CD4-positive, alpha-beta memory T cell (primary cell): Measurements from ENCODE around the gene RNF114. TPM values are rescaled to one million over a fixed set of nuclear protein-coding genes. Genes with fewer than 3 reads are reported as not detected.
"Not testable (repeated sequence)": the region's sequence is repeated elsewhere in the genome, so short reads cannot be mapped to it uniquely, and the experiment has no call there.

Source experiments
- CTCF ChIA-PET: fragments of 350-600 bp; sonication (Branson Sonifier 250); formaldehyde crosslinking; loops from one replicate; lab custom pipeline; 2021; ENCODE audit warnings: inconsistent platforms; ENCODE audit not compliant: partially characterized antibody; lab: Charles Lee
- POLR2A ChIA-PET: fragments of 350-600 bp; sonication (Branson Sonifier 250); formaldehyde crosslinking; loops from one replicate; lab custom pipeline; 2021; ENCODE audit not compliant: partially characterized antibody; lab: Charles Lee
- DNase-seq, 5 donors: peaks; one replicate each; pipeline versions ENCODE4 v3.0.0 to v3.0.0-alpha.2; 2020 to 2022; ENCODE audit warnings: mixed read lengths in 1 of 5
- H3K27ac ChIP-seq: one replicate; pipeline ENCODE4 v1.7.0; 2013; ENCODE audit warnings: low read depth, low read length
- H3K27me3 ChIP-seq: 2 replicates; pipeline ENCODE4 v1.7.0; 2013; ENCODE audit warnings: mild to moderate bottlenecking, low read length, moderate library complexity; ENCODE audit not compliant: insufficient read depth
- H3K36me3 ChIP-seq: 2 replicates; pipeline ENCODE4 v1.7.0; 2013; ENCODE audit warnings: mild to moderate bottlenecking, low read length, moderate library complexity; ENCODE audit not compliant: insufficient read depth
- H3K4me1 ChIP-seq: 2 replicates; pipeline ENCODE4 v1.7.0; 2013; ENCODE audit warnings: mild to moderate bottlenecking, low read length, moderate library complexity; ENCODE audit not compliant: insufficient read depth
- H3K4me3 ChIP-seq, 2 donors: one replicate each; pipeline ENCODE4 v1.7.0; 2013; ENCODE audit warnings: low read length in 2 of 2, mild to moderate bottlenecking in 1 of 2
- H3K9me3 ChIP-seq, 2 donors: one replicate each; pipeline ENCODE4 v1.7.0; 2013; ENCODE audit warnings: low read length in 2 of 2, control low read depth in 1 of 2; ENCODE audit not compliant: control insufficient read depth in 1 of 2
- H3K27ac Mint-ChIP-seq, 7 donors: one replicate each; pipeline ENCODE4 v1.8.0; 2020 to 2021; ENCODE audit warnings: mixed read lengths in 7 of 7, mild to moderate bottlenecking in 6 of 7, inconsistent platforms in 3 of 7, moderate library complexity in 3 of 7
- H3K27me3 Mint-ChIP-seq, 2 donors: one replicate each; pipeline ENCODE4 v1.8.0; 2020 to 2021; ENCODE audit warnings: mixed read lengths in 2 of 2
- H3K36me3 Mint-ChIP-seq, 2 donors: one replicate each; pipeline ENCODE4 v1.8.0; 2020 to 2021; ENCODE audit warnings: mixed read lengths in 2 of 2, inconsistent platforms in 1 of 2, mild to moderate bottlenecking in 1 of 2
- H3K4me1 Mint-ChIP-seq, 4 donors: one replicate each; pipeline ENCODE4 v1.8.0; 2020 to 2021; ENCODE audit warnings: mixed read lengths in 4 of 4, mild to moderate bottlenecking in 1 of 4
- H3K4me3 Mint-ChIP-seq, 8 donors: one replicate each; pipeline ENCODE4 v1.8.0; 2020 to 2021; ENCODE audit warnings: mixed read lengths in 8 of 8, mild to moderate bottlenecking in 7 of 8, moderate library complexity in 6 of 8, inconsistent platforms in 3 of 8
- H3K9me3 Mint-ChIP-seq, 8 donors: one replicate each; pipeline ENCODE4 v1.8.0; 2020 to 2021; ENCODE audit warnings: mixed read lengths in 8 of 8, mild to moderate bottlenecking in 5 of 8, inconsistent platforms in 3 of 8, moderate library complexity in 1 of 8
- intact Hi-C: fragments of 100-400 bp; cut with micrococcal nuclease; formaldehyde crosslinking; loops from one replicate; pipeline ENCODE4 v1.15.1; 2023
- polyA plus RNA-seq, 2 donors: library from polyadenylated mRNA; unstranded; fragments of 300-500 nt; fragmentation: Illumina TruSeq; gene quantifications; one replicate each; pipeline ENCODE4 v1.2.3, GENCODE V29; 2021
- total RNA-seq, 2 experiments: library from RNA; stranded (reverse); gene quantifications; one replicate each; pipeline ENCODE4 v1.2.3, GENCODE V29; 2021

RNF114 gene
- total and polyA plus RNA-seq, 4 experiments from 2014 or later = 96.3 to 177 (median 104) TPM

DNA sequence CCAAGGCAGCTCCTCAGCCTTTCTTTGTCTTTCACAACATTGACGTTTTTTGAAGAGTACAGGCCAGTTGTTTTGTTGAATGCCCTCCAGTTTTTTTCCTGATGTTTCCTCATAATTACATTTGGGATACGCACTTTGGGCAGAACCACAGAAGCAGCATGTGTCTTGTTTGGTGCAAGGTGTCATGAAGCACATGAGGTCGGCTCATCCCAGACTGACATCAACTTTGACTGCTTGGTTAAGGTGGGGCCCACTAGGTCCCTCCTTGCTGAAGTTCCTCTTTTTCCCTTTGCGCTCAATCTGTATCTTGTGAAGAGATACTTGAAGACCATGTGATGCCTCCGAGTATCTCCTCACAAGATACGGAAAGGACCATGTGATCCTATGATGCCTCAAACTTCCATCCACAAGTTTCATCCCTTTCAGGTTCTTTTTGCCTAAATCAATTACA lies 57.1 kb downstream of the RNF114 start:
- Histone ChIP-seq H3K4me1 (no peaks in the 10 kb centered on the region), H3K27me3 (no peaks in the 10 kb centered on the region), H3K36me3 (no peaks in the 10 kb centered on the region), H3K27ac (no peak overlapping the region), H3K9me3 (no peaks in the 10 kb centered on the region), H3K4me3 (no peak overlapping the region)
- ChIA-PET POLR2A (no interaction called here), CTCF (no interaction called here)
- Mint-ChIP-seq H3K27me3 (peaks cover 4 to 6% of the 10 kb centered on the region in 2 donors), H3K9me3 (no peaks in the 10 kb centered on the region), H3K36me3 (no peaks in the 10 kb centered on the region), H3K4me1 (no peaks in the 10 kb centered on the region), H3K4me3 (no peak overlapping the region), H3K27ac (no peak overlapping the region)
- intact Hi-C loops = no loop called here
- DNase-seq = no peak

DNA sequence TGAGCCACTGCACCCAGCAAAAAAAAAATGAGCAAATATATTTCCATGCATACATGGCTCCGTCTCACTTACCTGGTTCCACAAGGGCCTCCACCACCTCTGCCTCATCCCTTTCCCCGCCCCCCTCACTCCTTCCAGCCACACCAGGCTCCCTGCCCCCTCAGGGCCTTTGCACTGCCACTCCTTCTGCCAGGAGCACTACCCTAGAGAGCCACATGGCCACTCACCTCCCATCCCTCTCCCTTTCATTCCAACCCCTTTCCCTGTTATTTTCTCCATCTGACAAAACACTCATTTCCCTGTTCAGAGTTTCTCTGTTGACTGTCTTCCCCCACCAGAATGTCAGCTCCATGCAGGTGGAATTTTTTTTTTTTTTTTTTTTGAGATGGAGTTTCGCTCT lies 59.4 kb downstream of the RNF114 start:
- Histone ChIP-seq H3K36me3 (no peaks in the 10 kb centered on the region), H3K4me1 (no peaks in the 10 kb centered on the region), H3K9me3 (no peaks in the 10 kb centered on the region), H3K27me3 (no peaks in the 10 kb centered on the region), H3K4me3 (no peak overlapping the region), H3K27ac (no peak overlapping the region)
- POLR2A ChIA-PET = no interaction called here
- no peak overlapping the region for H3K4me3 Mint-ChIP-seq
- H3K36me3 Mint-ChIP-seq = no peaks in the 10 kb centered on the region
- intact Hi-C loops = no loop called here
- CTCF ChIA-PET = no interaction called here
- no peak for DNase-seq
- no peaks in the 10 kb centered on the region for H3K4me1 Mint-ChIP-seq
- H3K9me3 Mint-ChIP-seq = no peaks in the 10 kb centered on the region
- peaks cover 5 to 7% of the 10 kb centered on the region in 2 donors for H3K27me3 Mint-ChIP-seq
- H3K27ac Mint-ChIP-seq = no peak overlapping the region

DNA sequence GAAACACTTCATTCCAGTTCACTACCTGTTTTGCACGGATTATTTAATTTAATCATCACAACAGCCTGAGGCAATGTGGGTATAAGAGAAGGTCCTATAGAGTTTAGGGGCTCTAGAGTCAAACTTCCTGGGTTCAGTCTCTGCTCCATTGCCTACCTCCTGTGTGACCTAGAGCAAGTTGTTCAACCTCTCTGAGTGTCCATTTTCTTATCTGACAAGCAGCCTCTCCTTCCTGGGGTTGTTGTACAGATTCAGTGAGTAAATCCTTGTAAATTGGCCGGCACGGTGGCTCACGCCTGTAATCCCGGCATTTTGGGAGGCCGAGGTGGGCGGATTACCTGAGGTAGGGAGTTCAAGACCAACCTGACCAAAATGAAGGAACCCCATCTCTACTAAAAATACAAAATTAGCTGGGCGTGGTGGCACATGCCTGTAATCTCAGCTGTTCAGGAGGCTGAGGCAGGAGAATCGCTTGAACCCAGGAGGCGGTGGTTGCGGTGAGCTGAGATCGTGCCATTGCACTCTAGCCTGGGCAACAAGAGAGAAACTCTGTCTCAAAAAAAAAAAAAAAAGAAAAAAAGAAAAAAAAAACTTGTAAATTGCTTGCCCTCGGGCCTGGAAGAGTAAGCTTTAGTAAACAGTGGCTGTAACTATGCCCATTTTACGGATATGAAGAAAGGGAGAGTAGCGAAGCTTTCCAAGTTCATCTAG lies 62.4 kb downstream of the RNF114 start:
- H3K27ac Mint-ChIP-seq, H3K36me3 Mint-ChIP-seq, H3K4me1 ChIP-seq, H3K9me3 ChIP-seq, H3K27me3 ChIP-seq, H3K4me3 ChIP-seq, intact Hi-C loops, DNase-seq, H3K36me3 ChIP-seq, H3K27ac ChIP-seq, H3K4me1 Mint-ChIP-seq, H3K4me3 Mint-ChIP-seq, H3K9me3 Mint-ChIP-seq, POLR2A ChIA-PET: not testable (repeated sequence)
- H3K27me3 Mint-ChIP-seq = peaks cover 11 to 17% of the 10 kb centered on the region in 2 donors
- CTCF ChIA-PET = interaction anchor here (1.5 kb wide), 1 partner anchor 73 kb away, joined by 3 read pairs; no protein-coding TSS in a partner anchor

DNA sequence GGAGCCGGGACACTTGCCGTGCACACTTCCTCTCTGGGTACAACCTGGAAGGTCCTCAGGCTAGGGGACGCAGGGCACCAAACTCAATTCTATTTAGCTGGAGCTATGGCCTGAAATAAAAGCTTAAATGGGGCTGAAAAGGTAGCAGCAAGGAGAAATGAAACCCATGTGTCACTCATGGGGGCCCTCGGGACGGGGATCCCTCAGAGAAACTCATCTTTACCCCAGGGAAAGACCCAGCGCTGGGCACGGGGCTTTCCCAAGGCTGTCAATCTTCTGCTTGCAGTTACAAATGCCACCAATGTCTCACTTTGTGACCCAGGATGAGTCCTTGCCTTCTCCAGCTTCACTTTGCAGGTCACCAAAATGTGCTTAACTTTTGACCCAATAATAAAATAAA lies 63.1 kb downstream of the RNF114 start:
- no peaks in the 10 kb centered on the region for H3K4me1 ChIP-seq
- H3K27me3 Mint-ChIP-seq = peaks cover 11 to 17% of the 10 kb centered on the region in 2 donors
- H3K4me3 ChIP-seq = no peak overlapping the region
- H3K27me3 ChIP-seq = no peaks in the 10 kb centered on the region
- ChIA-PET CTCF (interaction anchor here (0.6 kb wide), 1 partner anchor 67 kb away, joined by 3 read pairs; no protein-coding TSS in a partner anchor), POLR2A (no interaction called here)
- no peaks in the 10 kb centered on the region for H3K36me3 Mint-ChIP-seq
- intact Hi-C loops = no loop called here
- H3K4me3 Mint-ChIP-seq = no peak overlapping the region
- no peaks in the 10 kb centered on the region for H3K36me3 ChIP-seq
- H3K4me1 Mint-ChIP-seq = no peaks in the 10 kb centered on the region
- no peaks in the 10 kb centered on the region for H3K9me3 ChIP-seq
- no peak for DNase-seq
- H3K9me3 Mint-ChIP-seq = no peaks in the 10 kb centered on the region
- H3K27ac Mint-ChIP-seq = no peak overlapping the region
- H3K27ac ChIP-seq = no peak overlapping the region

DNA sequence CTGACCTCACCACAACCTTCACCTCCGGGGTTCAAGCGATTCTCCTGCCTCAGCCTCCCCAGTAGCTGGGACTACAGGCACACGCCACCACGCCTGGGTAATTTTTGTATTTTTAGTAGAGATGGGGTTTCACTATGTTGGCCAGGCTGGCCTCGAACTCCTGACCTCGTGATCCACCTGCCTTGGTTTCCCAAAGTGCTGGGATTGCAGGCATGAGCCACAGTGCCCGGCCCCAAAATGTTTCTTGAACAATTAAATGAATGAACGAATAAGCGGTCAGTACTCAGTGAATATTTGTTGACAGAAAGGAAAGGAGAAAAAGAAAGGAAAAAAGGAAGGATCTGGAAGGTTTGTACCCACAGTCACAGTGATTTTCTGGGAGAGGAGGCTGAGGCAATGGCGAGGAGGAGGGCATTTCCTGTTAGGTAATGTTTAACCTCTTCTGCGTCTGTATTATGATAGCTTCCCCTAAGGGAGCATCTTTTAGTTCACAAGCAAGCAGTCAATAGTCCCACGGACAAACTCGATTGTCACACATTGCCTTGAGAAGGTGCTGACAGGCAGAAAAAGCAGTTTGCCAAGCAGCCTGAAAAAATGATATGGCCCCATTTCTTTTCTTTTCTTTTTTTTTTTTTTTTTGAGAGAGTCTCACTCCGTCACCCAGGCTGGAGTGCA lies 64.5 kb downstream of the RNF114 start:
- H3K27ac Mint-ChIP-seq, H3K4me1 ChIP-seq, intact Hi-C loops, H3K4me1 Mint-ChIP-seq, H3K36me3 ChIP-seq, H3K36me3 Mint-ChIP-seq, H3K9me3 ChIP-seq, POLR2A ChIA-PET, DNase-seq, H3K4me3 Mint-ChIP-seq, H3K27ac ChIP-seq, H3K4me3 ChIP-seq, H3K9me3 Mint-ChIP-seq, CTCF ChIA-PET, H3K27me3 ChIP-seq: not testable (repeated sequence)
- H3K27me3 Mint-ChIP-seq = peaks cover 13 to 26% of the 10 kb centered on the region in 2 donors

DNA sequence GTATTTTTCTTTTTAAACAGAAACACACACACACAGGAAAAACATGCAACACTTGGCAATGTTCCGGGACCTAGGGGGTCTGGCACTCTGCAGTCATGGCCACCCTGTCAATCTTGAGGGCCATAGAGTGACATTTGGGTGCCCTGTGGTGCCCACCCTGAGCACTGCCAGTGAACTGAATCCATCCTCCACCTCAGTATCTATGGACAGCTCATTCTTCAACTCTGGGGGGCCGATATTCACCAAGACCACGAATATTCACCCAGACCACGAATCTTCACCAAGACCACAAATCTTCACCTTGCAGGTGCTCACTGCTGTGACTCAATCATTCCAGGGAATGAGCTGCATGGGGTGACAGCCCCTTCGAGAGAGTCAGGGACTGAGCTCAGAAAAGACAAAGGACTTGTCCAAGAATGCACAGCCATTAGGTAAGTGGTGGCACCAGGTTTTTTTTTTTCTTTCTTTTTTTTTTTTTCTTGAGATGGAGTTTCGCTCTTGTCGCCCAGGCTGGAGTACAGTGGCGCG lies 65.7 kb downstream of the RNF114 start:
- ChIA-PET POLR2A (no interaction called here), CTCF (interaction anchor here (0.6 kb wide), 1 partner anchor 610 kb away, joined by 3 read pairs; no protein-coding TSS in a partner anchor)
- Histone ChIP-seq H3K9me3 (no peaks in the 10 kb centered on the region), H3K27me3 (no peaks in the 10 kb centered on the region), H3K4me1 (no peaks in the 10 kb centered on the region), H3K4me3 (no peak overlapping the region), H3K27ac (no peak overlapping the region), H3K36me3 (no peaks in the 10 kb centered on the region)
- no peak for DNase-seq
- H3K9me3 Mint-ChIP-seq = no peaks in the 10 kb centered on the region
- intact Hi-C loops = no loop called here
- H3K4me1 Mint-ChIP-seq = peaks cover 0 to 2% (median 0%) of the 10 kb centered on the region in 4 donors
- no peak overlapping the region for H3K4me3 Mint-ChIP-seq
- peaks cover 12 to 26% of the 10 kb centered on the region in 2 donors for H3K27me3 Mint-ChIP-seq
- no peak overlapping the region for H3K27ac Mint-ChIP-seq
- no peaks in the 10 kb centered on the region for H3K36me3 Mint-ChIP-seq

DNA sequence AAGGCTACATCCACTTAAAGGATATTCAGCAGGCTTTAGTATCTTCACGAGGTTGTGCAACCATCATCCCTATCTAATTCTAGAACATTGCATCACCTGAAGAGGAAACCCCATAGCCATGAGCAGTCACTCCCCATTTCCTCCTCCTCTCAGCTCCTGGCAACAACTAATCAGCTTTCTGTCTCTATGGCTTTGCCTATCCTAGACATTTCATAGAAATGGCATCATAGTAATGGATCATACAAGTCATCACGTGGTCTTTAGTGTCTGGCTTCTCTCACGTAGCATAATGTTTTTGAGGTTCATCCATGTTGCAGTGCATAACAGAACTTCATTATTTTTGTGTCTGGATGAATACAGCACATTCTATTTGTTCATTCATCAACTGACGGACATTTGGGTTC lies 67.1 kb downstream of the RNF114 start:
- Histone ChIP-seq H3K36me3 (no peaks in the 10 kb centered on the region), H3K27me3 (no peaks in the 10 kb centered on the region), H3K4me3 (no peak overlapping the region), H3K9me3 (no peaks in the 10 kb centered on the region), H3K27ac (no peak overlapping the region), H3K4me1 (no peaks in the 10 kb centered on the region)
- POLR2A ChIA-PET = no interaction called here
- peaks cover 12 to 22% of the 10 kb centered on the region in 2 donors for H3K27me3 Mint-ChIP-seq
- no peaks in the 10 kb centered on the region for H3K9me3 Mint-ChIP-seq
- peak overlapping the region in 1 of 7 donors; percentile 58 for H3K27ac Mint-ChIP-seq
- H3K36me3 Mint-ChIP-seq = no peaks in the 10 kb centered on the region
- no peak overlapping the region for H3K4me3 Mint-ChIP-seq
- CTCF ChIA-PET = no interaction called here
- DNase-seq = no peak
- intact Hi-C loops = no loop called here
- peaks cover 0 to 2% (median 0%) of the 10 kb centered on the region in 4 donors for H3K4me1 Mint-ChIP-seq
